ENCODE measurements around the gene PLEK. TPM values are rescaled to one million over a fixed set of nuclear protein-coding genes. Genes with fewer than 3 reads are reported as not detected.

Gene PLEK
- total RNA-seq, 1 donor from 2014 or later, result not detected

- FAIRE-seq (no peak), DNase-seq (ENCODE audit: low read depth) (no peak)
- H3K4me3 ChIP-seq (ENCODE audit: insufficient read depth, low read depth, low read length), result no peak overlapping the region
- no peak overlapping the region for H3K9ac ChIP-seq (ENCODE audit: low read length)
- peaks cover 7% of the 10 kb centered on the region for H3K9me3 Mint-ChIP-seq (ENCODE audit: unreplicated experiment)
- no peak overlapping the region for H2AFZ ChIP-seq (ENCODE audit: low read depth, low read length)
- no peak overlapping the region for H3K27ac ChIP-seq (ENCODE audit: low read depth, low read length)
- H3K27me3 ChIP-seq (ENCODE audit: insufficient read depth, low read length), result no peaks in the 10 kb centered on the region
- no peaks in the 10 kb centered on the region for H3K36me3 Mint-ChIP-seq (ENCODE audit: low read depth, unreplicated experiment)
- no peak overlapping the region for H3K27ac Mint-ChIP-seq (ENCODE audit: unreplicated experiment)
- H3K27me3 Mint-ChIP-seq (ENCODE audit: low read depth, unreplicated experiment), result peaks cover 7% of the 10 kb centered on the region
- H4K20me1 ChIP-seq (ENCODE audit: insufficient read depth, low read length), result no peaks in the 10 kb centered on the region
- no peaks in the 10 kb centered on the region for H3K4me1 Mint-ChIP-seq (ENCODE audit: low read depth, unreplicated experiment)
- no peaks in the 10 kb centered on the region for H3K9me3 ChIP-seq (ENCODE audit: insufficient read depth, low read depth, low read length)
- H3K79me2 ChIP-seq (ENCODE audit: insufficient read depth, low read length), result no peaks in the 10 kb centered on the region
- H3K4me1 ChIP-seq (ENCODE audit: insufficient read depth, low read length), result no peaks in the 10 kb centered on the region
- H3K36me3 ChIP-seq (ENCODE audit: insufficient read depth, low read length), result no peaks in the 10 kb centered on the region
- H3K4me3 Mint-ChIP-seq (ENCODE audit: unreplicated experiment), result no peak overlapping the region
- no peak overlapping the region for H3K4me2 ChIP-seq (ENCODE audit: low read length)
- no peak for TF ChIP-seq EZH2 (IDR thresholded peaks at IDR 0.05; ENCODE audit: insufficient read depth, low read length)
Observed at GRCh38 chr2:68412127-68412819, 47.2 kb downstream of the PLEK start.

GRCh38 chr2:68413466-68413865 is 48.4 kb downstream of the PLEK start:
- no peaks in the 10 kb centered on the region for H3K4me1 ChIP-seq (ENCODE audit: insufficient read depth, low read length)
- no peak overlapping the region for H3K4me3 ChIP-seq (ENCODE audit: insufficient read depth, low read depth, low read length)
- FAIRE-seq (no peak), DNase-seq (ENCODE audit: low read depth) (no peak)
- H3K4me1 Mint-ChIP-seq (ENCODE audit: low read depth, unreplicated experiment), result no peaks in the 10 kb centered on the region
- H3K27ac ChIP-seq (ENCODE audit: low read depth, low read length), result no peak overlapping the region
- no peak overlapping the region for H3K4me3 Mint-ChIP-seq (ENCODE audit: unreplicated experiment)
- H2AFZ ChIP-seq (ENCODE audit: low read depth, low read length), result no peak overlapping the region
- no peaks in the 10 kb centered on the region for H3K9me3 ChIP-seq (ENCODE audit: insufficient read depth, low read depth, low read length)
- no peak overlapping the region for H3K9ac ChIP-seq (ENCODE audit: low read length)
- peaks cover 4% of the 10 kb centered on the region for H3K27me3 Mint-ChIP-seq (ENCODE audit: low read depth, unreplicated experiment)
- H3K36me3 ChIP-seq (ENCODE audit: insufficient read depth, low read length), result no peaks in the 10 kb centered on the region
- H3K27me3 ChIP-seq (ENCODE audit: insufficient read depth, low read length), result no peaks in the 10 kb centered on the region
- H4K20me1 ChIP-seq (ENCODE audit: insufficient read depth, low read length), result no peaks in the 10 kb centered on the region
- H3K9me3 Mint-ChIP-seq (ENCODE audit: unreplicated experiment), result no peaks in the 10 kb centered on the region
- H3K79me2 ChIP-seq (ENCODE audit: insufficient read depth, low read length), result no peaks in the 10 kb centered on the region
- no peak overlapping the region for H3K4me2 ChIP-seq (ENCODE audit: low read length)
- no peak for TF ChIP-seq EZH2 (IDR thresholded peaks at IDR 0.05; ENCODE audit: insufficient read depth, low read length)
- TF ChIP-seq CTCF (IDR thresholded peaks at IDR 0.05; ENCODE audit: insufficient read depth, low read depth, low read length), result no peak
- H3K36me3 Mint-ChIP-seq (ENCODE audit: low read depth, unreplicated experiment), result no peaks in the 10 kb centered on the region
- no peak overlapping the region for H3K27ac Mint-ChIP-seq (ENCODE audit: unreplicated experiment)

GRCh38 chr2:68414452-68414851 is 49.4 kb downstream of the PLEK start:
- Histone ChIP-seq H3K9ac (ENCODE audit: low read length) (no peak overlapping the region), H3K4me2 (ENCODE audit: low read length) (no peak overlapping the region), H4K20me1 (ENCODE audit: insufficient read depth, low read length) (no peaks in the 10 kb centered on the region), H3K79me2 (ENCODE audit: insufficient read depth, low read length) (no peaks in the 10 kb centered on the region), H3K27ac (ENCODE audit: low read depth, low read length) (no peak overlapping the region), H3K36me3 (ENCODE audit: insufficient read depth, low read length) (no peaks in the 10 kb centered on the region), H3K4me1 (ENCODE audit: insufficient read depth, low read length) (no peaks in the 10 kb centered on the region), H3K27me3 (ENCODE audit: insufficient read depth, low read length) (no peaks in the 10 kb centered on the region), H2AFZ (ENCODE audit: low read depth, low read length) (no peak overlapping the region), H3K9me3 (ENCODE audit: insufficient read depth, low read depth, low read length) (no peaks in the 10 kb centered on the region), H3K4me3 (ENCODE audit: insufficient read depth, low read depth, low read length) (no peak overlapping the region)
- no peak for DNase-seq (ENCODE audit: low read depth)
- no peak overlapping the region for H3K4me3 Mint-ChIP-seq (ENCODE audit: unreplicated experiment)
- no peaks in the 10 kb centered on the region for H3K36me3 Mint-ChIP-seq (ENCODE audit: low read depth, unreplicated experiment)
- H3K27me3 Mint-ChIP-seq (ENCODE audit: low read depth, unreplicated experiment), result no peaks in the 10 kb centered on the region
- H3K9me3 Mint-ChIP-seq (ENCODE audit: unreplicated experiment), result no peaks in the 10 kb centered on the region
- H3K4me1 Mint-ChIP-seq (ENCODE audit: low read depth, unreplicated experiment), result no peaks in the 10 kb centered on the region
- H3K27ac Mint-ChIP-seq (ENCODE audit: unreplicated experiment), result no peak overlapping the region
- no peak for TF ChIP-seq EZH2 (IDR thresholded peaks at IDR 0.05; ENCODE audit: insufficient read depth, low read length)
- no peak for TF ChIP-seq CTCF (IDR thresholded peaks at IDR 0.05; ENCODE audit: insufficient read depth, low read depth, low read length)
- no peak for FAIRE-seq
